ENCODE measurements around the gene GALNT14. TPM values are rescaled to one million over a fixed set of nuclear protein-coding genes. Genes with fewer than 3 reads are reported as not detected.

Gene GALNT14
- polyA plus RNA-seq, 6 donors from 2014 or later: 0.45 to 1.4 (median 0.64) TPM; not detected in 2

- ATAC-seq (ENCODE audit: low read depth in 2 of 2) (no peak), DNase-seq (no peak)
- H3K36me3 Mint-ChIP-seq: no peaks in the 10 kb centered on the region
- H3K27me3 Mint-ChIP-seq: no peaks in the 10 kb centered on the region
- H3K9me3 Mint-ChIP-seq: peaks cover 0 to 1% (median 0%) of the 10 kb centered on the region in 7 donors
- no peak overlapping the region for H3K27ac Mint-ChIP-seq
- H3K4me1 Mint-ChIP-seq: peaks cover 0 to 4% (median 3%) of the 10 kb centered on the region in 3 donors
- no peak overlapping the region for H3K4me3 Mint-ChIP-seq
These were observed 179.9 kb downstream of the GALNT14 start for GRCh38 chr2:30958193-30958917.

DNA sequence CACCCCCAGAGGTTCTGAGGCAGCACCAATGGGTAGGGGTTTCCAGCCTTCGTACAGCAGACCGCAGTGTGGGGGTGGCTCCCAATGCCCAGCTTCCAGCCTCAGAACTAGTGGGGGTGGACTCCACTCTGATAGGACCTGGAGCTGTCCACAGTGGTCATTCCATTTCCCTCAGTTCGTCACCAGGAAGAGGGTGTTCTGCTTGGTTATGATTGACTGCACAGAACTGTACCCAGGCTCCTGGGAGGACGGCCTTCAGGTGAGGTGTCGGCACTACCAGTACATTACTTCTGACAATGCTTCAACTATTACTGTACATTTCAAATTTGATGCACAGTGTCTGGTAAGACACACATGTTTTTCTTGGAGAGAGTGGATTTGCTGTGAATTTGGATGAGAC lies 180.6 kb downstream of the GALNT14 start:
- DNase-seq (no peak), ATAC-seq (ENCODE audit: low read depth in 2 of 2) (no peak)
- Mint-ChIP-seq H3K36me3 (no peaks in the 10 kb centered on the region), H3K27ac (no peak overlapping the region), H3K9me3 (peaks cover 0 to 1% (median 0%) of the 10 kb centered on the region in 7 donors), H3K27me3 (no peaks in the 10 kb centered on the region), H3K4me1 (peaks cover 0 to 4% (median 3%) of the 10 kb centered on the region in 3 donors), H3K4me3 (no peak overlapping the region)

DNA sequence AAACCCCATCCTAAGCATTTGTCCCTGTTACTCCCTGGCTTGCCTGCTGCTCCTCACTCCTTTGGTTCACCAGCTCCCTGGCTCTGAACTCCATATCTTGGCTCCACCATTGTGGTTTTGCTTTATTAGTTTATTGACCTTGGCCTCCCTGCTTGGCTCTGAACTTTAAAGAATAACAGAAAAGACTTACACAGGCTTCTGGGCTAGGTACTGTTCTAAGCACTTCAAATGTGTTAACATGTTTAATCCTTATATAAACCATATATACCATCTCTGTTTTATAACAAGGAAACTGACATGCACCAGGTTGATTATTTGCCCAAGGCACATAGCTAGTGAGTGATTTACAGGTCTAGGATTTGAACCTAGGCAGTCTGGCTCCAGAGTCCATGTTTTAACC lies 181.2 kb downstream of the GALNT14 start:
- Mint-ChIP-seq H3K27me3 (no peaks in the 10 kb centered on the region), H3K4me1 (peaks cover 0 to 4% (median 3%) of the 10 kb centered on the region in 3 donors), H3K27ac (no peak overlapping the region), H3K4me3 (peak overlapping the region in 1 of 8 donors; percentile 35), H3K9me3 (peaks cover 0 to 1% (median 0%) of the 10 kb centered on the region in 7 donors), H3K36me3 (no peaks in the 10 kb centered on the region)
- ATAC-seq (ENCODE audit: low read depth in 2 of 2) (no peak), DNase-seq (no peak)

DNA sequence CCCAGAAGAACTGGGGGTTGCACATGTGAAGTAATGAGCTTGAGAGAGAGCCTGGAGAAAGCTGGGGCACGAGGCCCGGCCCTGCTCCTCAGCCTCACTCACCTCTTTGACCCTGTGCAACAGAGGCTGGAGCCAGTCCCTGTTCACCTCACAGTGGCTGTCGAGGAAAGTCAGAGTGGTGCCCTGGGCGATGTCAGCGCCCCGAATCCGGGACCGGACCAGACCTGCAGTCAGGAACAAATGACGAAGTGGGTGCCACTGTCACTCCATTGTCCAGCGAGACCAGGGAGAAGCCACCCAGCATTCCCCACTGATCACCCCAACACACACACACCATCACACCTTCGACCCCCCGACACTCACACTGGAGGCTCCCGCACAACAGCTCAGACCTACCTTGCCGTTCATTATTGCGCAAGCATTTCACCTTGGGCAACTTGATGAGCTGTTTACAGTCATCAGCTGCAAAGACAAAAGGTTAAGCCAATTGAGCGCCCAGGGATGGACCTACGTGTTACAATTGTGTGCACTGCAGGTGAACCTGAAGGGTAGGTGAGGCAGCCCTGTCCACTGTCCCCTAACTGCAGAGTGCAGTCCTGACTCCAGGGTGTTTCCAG lies 182.6 kb downstream of the GALNT14 start:
- DNase-seq (no peak), ATAC-seq (ENCODE audit: low read depth in 2 of 2) (no peak)
- Mint-ChIP-seq H3K4me1 (peaks cover 0 to 3% (median 1%) of the 10 kb centered on the region in 3 donors), H3K9me3 (peaks cover 0 to 1% (median 0%) of the 10 kb centered on the region in 7 donors), H3K36me3 (no peaks in the 10 kb centered on the region), H3K27ac (no peak overlapping the region), H3K27me3 (no peaks in the 10 kb centered on the region), H3K4me3 (no peak overlapping the region)

DNA sequence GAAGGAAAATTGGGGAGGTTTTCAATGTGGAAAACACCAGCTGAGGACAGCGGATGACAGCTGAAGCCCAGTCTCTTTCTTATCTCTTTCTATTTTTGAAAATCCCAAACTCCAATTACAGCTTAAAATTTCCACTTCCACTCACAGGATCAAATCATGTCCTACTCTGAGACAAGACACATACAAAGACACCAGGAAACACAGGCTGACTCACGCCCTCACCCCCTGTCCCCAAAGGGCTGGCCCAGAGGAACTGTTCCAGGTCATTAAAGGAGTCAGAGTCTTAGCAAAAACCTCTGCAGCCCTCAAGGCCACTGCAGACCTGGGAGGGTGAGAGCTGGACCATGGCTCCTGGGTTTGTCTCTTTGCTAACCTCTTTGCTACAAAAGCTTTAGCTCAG lies 187.9 kb downstream of the GALNT14 start:
- Mint-ChIP-seq H3K27ac (no peak overlapping the region), H3K9me3 (peaks cover 0 to 11% (median 0%) of the 10 kb centered on the region in 7 donors), H3K4me3 (no peak overlapping the region), H3K27me3 (no peaks in the 10 kb centered on the region), H3K4me1 (peaks cover 0 to 3% (median 0%) of the 10 kb centered on the region in 3 donors), H3K36me3 (no peaks in the 10 kb centered on the region)
- DNase-seq (no peak), ATAC-seq (ENCODE audit: low read depth in 2 of 2) (no peak)

- no peak for DNase-seq
- Mint-ChIP-seq H3K27ac (no peak overlapping the region), H3K4me1 (peaks cover 0 to 3% (median 0%) of the 10 kb centered on the region in 3 donors), H3K9me3 (peaks cover 0 to 11% (median 0%) of the 10 kb centered on the region in 7 donors), H3K27me3 (no peaks in the 10 kb centered on the region), H3K36me3 (no peaks in the 10 kb centered on the region), H3K4me3 (no peak overlapping the region)
- no peak for ATAC-seq (ENCODE audit: low read depth in 2 of 2)
These were observed 188.8 kb downstream of the GALNT14 start for GRCh38 chr2:30949435-30949834.

DNA sequence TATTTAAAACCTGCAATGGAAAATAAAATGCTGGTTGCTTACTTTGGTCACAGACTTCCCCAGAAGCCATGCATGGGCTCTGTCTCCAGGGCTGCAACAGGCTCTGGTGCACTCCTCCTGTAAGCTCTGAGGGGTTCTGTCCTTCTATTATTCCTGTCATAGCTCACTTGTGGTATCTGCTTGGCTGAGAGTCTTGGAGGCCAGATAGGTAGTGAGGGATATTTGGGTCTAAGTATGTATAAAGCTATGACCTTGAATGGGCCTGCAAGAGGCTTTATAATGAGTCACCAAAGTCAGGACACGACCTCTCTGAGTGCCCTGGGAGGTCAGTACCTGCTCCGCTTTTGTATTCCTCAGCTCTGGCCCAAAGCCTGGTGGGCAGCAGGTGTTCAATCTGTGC lies 189.4 kb downstream of the GALNT14 start:
- ATAC-seq (ENCODE audit: low read depth in 2 of 2) (no peak), DNase-seq (no peak)
- H3K27me3 Mint-ChIP-seq: no peaks in the 10 kb centered on the region
- H3K9me3 Mint-ChIP-seq: peaks cover 0 to 11% (median 0%) of the 10 kb centered on the region in 7 donors
- no peaks in the 10 kb centered on the region for H3K36me3 Mint-ChIP-seq
- H3K4me1 Mint-ChIP-seq: peaks cover 0 to under 1% (median 0%) of the 10 kb centered on the region in 3 donors
- H3K4me3 Mint-ChIP-seq: no peak overlapping the region
- no peak overlapping the region for H3K27ac Mint-ChIP-seq

DNA sequence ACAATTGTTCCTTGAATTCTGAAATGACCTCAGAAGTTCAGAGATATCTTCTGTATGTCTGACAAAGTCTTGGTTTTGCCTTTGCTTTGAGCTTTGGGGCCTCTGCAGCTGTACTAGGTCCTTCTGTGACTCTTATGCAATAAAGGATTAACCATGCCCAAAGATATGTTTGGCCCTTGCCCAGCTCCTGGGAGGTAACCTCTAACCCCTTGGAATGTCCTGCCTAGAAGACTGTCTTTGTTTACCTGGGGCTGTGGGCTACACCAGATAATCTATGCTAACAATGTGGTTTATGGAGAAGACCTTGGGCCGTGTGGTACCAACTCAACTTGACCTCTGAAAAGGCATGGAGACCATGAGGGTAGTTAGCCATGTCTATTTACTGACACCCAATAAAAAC lies 190.1 kb downstream of the GALNT14 start:
- no peak overlapping the region for H3K4me3 Mint-ChIP-seq
- H3K36me3 Mint-ChIP-seq: no peaks in the 10 kb centered on the region
- H3K4me1 Mint-ChIP-seq: no peaks in the 10 kb centered on the region
- H3K27ac Mint-ChIP-seq: no peak overlapping the region
- H3K9me3 Mint-ChIP-seq: peaks cover 0 to 11% (median 0%) of the 10 kb centered on the region in 7 donors
- no peaks in the 10 kb centered on the region for H3K27me3 Mint-ChIP-seq
- DNase-seq: no peak
- ATAC-seq (ENCODE audit: low read depth in 2 of 2): no peak

- Mint-ChIP-seq H3K4me1 (no peaks in the 10 kb centered on the region), H3K27me3 (no peaks in the 10 kb centered on the region), H3K4me3 (no peak overlapping the region), H3K36me3 (no peaks in the 10 kb centered on the region), H3K9me3 (peaks cover 0 to 11% (median 0%) of the 10 kb centered on the region in 7 donors), H3K27ac (no peak overlapping the region)
- no peak for ATAC-seq (ENCODE audit: low read depth in 2 of 2)
- no peak for DNase-seq
These were observed 190.6 kb downstream of the GALNT14 start for GRCh38 chr2:30947686-30948085.

- Mint-ChIP-seq H3K27me3 (no peaks in the 10 kb centered on the region), H3K4me3 (no peak overlapping the region), H3K36me3 (no peaks in the 10 kb centered on the region), H3K9me3 (no peaks in the 10 kb centered on the region), H3K4me1 (no peaks in the 10 kb centered on the region), H3K27ac (no peak overlapping the region)
- ATAC-seq (ENCODE audit: low read depth in 2 of 2): no peak
- no peak for DNase-seq
These were observed 195.8 kb downstream of the GALNT14 start for GRCh38 chr2:30942419-30942818.

DNA sequence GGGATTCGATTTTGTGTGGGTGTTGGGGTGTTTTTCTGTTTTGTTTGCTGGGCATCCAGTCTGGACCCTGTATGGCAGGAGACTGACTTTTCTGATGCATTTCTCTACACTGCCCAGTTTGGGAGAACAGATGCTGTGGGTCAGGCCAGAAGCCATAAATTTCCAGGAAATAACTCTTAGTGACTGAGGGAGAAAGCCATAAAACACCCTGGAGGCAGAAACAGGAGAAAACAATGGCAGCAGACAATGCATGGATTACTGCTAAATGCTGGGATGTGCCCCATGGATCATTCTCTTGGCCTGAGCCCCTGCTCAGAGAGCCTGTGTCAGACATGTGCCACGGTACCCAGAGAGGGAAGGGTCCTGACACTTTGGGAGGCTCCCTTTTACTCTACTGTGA lies 197.4 kb downstream of the GALNT14 start:
- H3K27ac Mint-ChIP-seq: no peak overlapping the region
- H3K27me3 Mint-ChIP-seq: no peaks in the 10 kb centered on the region
- no peak overlapping the region for H3K4me3 Mint-ChIP-seq
- DNase-seq (no peak), ATAC-seq (ENCODE audit: low read depth in 2 of 2) (no peak)
- no peaks in the 10 kb centered on the region for H3K4me1 Mint-ChIP-seq
- H3K36me3 Mint-ChIP-seq: no peaks in the 10 kb centered on the region
- no peaks in the 10 kb centered on the region for H3K9me3 Mint-ChIP-seq

DNA sequence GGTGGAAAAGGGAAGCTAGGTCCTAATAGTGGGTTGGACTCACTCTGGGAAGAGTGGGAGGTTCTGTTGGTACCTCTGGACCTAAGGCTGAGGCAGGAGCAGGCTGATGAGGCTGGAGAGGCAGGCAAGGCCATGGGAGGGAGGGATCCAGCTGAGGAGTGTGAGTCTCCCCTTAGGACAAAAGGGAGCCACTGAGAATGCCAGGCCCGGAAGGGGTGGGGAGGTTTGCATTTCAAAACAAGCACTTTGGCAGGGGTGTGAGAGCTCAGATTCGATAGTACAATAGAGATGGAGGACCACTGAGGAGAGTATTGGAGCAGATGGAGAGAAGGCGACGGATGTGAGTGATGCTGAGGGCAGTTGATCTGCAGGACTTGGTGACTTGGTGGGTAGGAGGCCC lies 198.9 kb downstream of the GALNT14 start:
- Mint-ChIP-seq H3K27me3 (no peaks in the 10 kb centered on the region), H3K36me3 (no peaks in the 10 kb centered on the region), H3K9me3 (no peaks in the 10 kb centered on the region), H3K27ac (no peak overlapping the region), H3K4me1 (no peaks in the 10 kb centered on the region), H3K4me3 (no peak overlapping the region)
- DNase-seq (no peak), ATAC-seq (ENCODE audit: low read depth in 2 of 2) (no peak)

GRCh38 chr2:30938196-30938595 lies 200.0 kb downstream of the GALNT14 start:
- H3K4me1 Mint-ChIP-seq: no peaks in the 10 kb centered on the region
- no peaks in the 10 kb centered on the region for H3K27me3 Mint-ChIP-seq
- H3K9me3 Mint-ChIP-seq: no peaks in the 10 kb centered on the region
- DNase-seq (no peak), ATAC-seq (ENCODE audit: low read depth in 2 of 2) (no peak)
- no peaks in the 10 kb centered on the region for H3K36me3 Mint-ChIP-seq
- H3K4me3 Mint-ChIP-seq: no peak overlapping the region
- peak overlapping the region in 1 of 6 donors; percentile 6 for H3K27ac Mint-ChIP-seq

- no peaks in the 10 kb centered on the region for H3K4me1 Mint-ChIP-seq
- no peaks in the 10 kb centered on the region for H3K27me3 Mint-ChIP-seq
- H3K4me3 Mint-ChIP-seq: no peak overlapping the region
- ATAC-seq (ENCODE audit: low read depth in 2 of 2) (no peak), DNase-seq (no peak)
- H3K9me3 Mint-ChIP-seq: no peaks in the 10 kb centered on the region
- H3K36me3 Mint-ChIP-seq: no peaks in the 10 kb centered on the region
- H3K27ac Mint-ChIP-seq: no peak overlapping the region
These were observed 201.3 kb downstream of the GALNT14 start for GRCh38 chr2:30936977-30937376.
